Mammary epithelial cell (primary cell): Measurements from ENCODE around the gene APOLD1.

ENCODE experiments used
- EZH2 ChIP-seq: IDR thresholded peaks from 2 replicates; pipeline ENCODE4 v1.6.1; 2012; ENCODE audit warnings: low read length, inconsistent platforms, borderline replicate concordance
- TF ChIP-seq, protein P1 (sequence below), 2 donors: IDR thresholded peaks in 1 of 2; conservative IDR thresholded peaks in 1 of 2; 2 replicates each; pipeline ENCODE4 v1.5.1; 2011 to 2012; ENCODE audit warnings: inconsistent platforms in 2 of 2, low read length in 2 of 2, mild to moderate bottlenecking in 2 of 2, control low read depth in 1 of 2, low read depth in 1 of 2; ENCODE audit not compliant: insufficient read depth in 1 of 2; ENCODE audit errors: extremely low read depth in 1 of 2

DNA sequence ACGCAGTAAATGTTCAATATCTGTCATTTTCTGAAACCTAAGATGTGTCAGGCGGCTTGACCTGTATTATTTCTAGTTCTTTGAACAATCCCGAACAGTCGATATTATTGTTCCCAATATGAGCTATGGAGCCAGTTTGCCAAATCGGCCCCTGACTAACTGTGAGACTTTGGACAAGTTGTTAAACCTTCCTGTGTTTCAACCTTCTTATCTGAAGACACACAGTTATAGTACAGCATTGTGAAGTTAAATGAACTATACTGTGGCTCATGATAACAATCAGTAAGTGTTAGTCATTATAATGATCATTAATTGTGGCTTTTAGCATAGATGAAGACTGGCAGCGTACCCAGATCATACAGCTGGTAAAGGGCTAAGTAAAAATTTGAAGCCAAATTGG lies 51.1 kb downstream of the APOLD1 start:
- TF ChIP-seq, protein P1, sequence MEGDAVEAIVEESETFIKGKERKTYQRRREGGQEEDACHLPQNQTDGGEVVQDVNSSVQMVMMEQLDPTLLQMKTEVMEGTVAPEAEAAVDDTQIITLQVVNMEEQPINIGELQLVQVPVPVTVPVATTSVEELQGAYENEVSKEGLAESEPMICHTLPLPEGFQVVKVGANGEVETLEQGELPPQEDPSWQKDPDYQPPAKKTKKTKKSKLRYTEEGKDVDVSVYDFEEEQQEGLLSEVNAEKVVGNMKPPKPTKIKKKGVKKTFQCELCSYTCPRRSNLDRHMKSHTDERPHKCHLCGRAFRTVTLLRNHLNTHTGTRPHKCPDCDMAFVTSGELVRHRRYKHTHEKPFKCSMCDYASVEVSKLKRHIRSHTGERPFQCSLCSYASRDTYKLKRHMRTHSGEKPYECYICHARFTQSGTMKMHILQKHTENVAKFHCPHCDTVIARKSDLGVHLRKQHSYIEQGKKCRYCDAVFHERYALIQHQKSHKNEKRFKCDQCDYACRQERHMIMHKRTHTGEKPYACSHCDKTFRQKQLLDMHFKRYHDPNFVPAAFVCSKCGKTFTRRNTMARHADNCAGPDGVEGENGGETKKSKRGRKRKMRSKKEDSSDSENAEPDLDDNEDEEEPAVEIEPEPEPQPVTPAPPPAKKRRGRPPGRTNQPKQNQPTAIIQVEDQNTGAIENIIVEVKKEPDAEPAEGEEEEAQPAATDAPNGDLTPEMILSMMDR (conservative IDR thresholded peaks at IDR 0.05 in 1 of 2, IDR thresholded peaks at IDR 0.05 in 1 of 2; ENCODE audit: extremely low read depth in 1 of 2, insufficient read depth in 1 of 2, low read depth in 1 of 2, low read length in 2 of 2), result no peak
- TF ChIP-seq EZH2, result no peak
